Heart left ventricle (tissue), 16 donors: Measurements from ENCODE around the gene NTSR2. TPM values are rescaled to one million over a fixed set of nuclear protein-coding genes. Genes with fewer than 3 reads are reported as not detected.

Source experiments
- ATAC-seq, 4 donors: fragments of 200-7000 bp; cut with Tn5 transposase; one replicate each; pipeline ENCODE4 v1.9.1; 2020 to 2022; ENCODE audit warnings: moderate library complexity in 4 of 4, mild to moderate bottlenecking in 3 of 4, moderate number of reproducible peaks in 1 of 4
- DNase-seq, 5 donors: peaks; one replicate each; pipeline ENCODE4 v3.0.0-alpha.2; 2020
- H3K27ac ChIP-seq, 12 donors: fragments of 200-600 bp; sonication (generic) in 4 of 12; one replicate each; pipeline versions ENCODE4 v1.5.0 to v1.8.0; 2016 to 2022; ENCODE audit warnings: mild to moderate bottlenecking in 2 of 12
- H3K27me3 ChIP-seq, 9 donors: fragments of 200-600 bp; sonication (generic) in 2 of 9; one replicate each; pipeline versions ENCODE4 v1.5.1 to v1.8.0; 2016 to 2022; ENCODE audit warnings: mild to moderate bottlenecking in 3 of 9
- H3K36me3 ChIP-seq, 9 donors: fragments of 200-600 bp; sonication (generic) in 2 of 9; one replicate each; pipeline versions ENCODE4 v1.5.0 to v1.8.0; 2018 to 2022; ENCODE audit warnings: mild to moderate bottlenecking in 2 of 9
- H3K4me1 ChIP-seq, 12 donors: fragments of 200-600 bp; sonication (generic) in 4 of 12; one replicate each; pipeline versions ENCODE4 v1.5.0 to v1.8.0; 2016 to 2022; ENCODE audit warnings: mild to moderate bottlenecking in 3 of 12
- H3K4me3 ChIP-seq, 12 donors: fragments of 200-600 bp; sonication (generic) in 4 of 12; one replicate each; pipeline versions ENCODE4 v1.5.0 to v1.8.0; 2017 to 2022; ENCODE audit warnings: mild to moderate bottlenecking in 9 of 12, moderate library complexity in 4 of 12
- H3K9me3 ChIP-seq, 12 donors: fragments of 200-600 bp; sonication (generic) in 4 of 12; one replicate each; pipeline versions ENCODE4 v1.5.0 to v1.8.0; 2016 to 2022; ENCODE audit warnings: mild to moderate bottlenecking in 1 of 12
- CTCF ChIP-seq, 12 donors: fragments of 200-600 bp; sonication (generic) in 4 of 12; IDR thresholded peaks; one replicate each; pipeline versions ENCODE4 v1.5.0 to v1.8.0; 2018 to 2022; ENCODE audit warnings: antibody characterized with exemption in 12 of 12, mild to moderate bottlenecking in 5 of 12
- POLR2A ChIP-seq, 2 donors: fragments of 450-650 bp; IDR thresholded peaks; one replicate each; pipeline ENCODE4 v1.6.1; 2017; ENCODE audit warnings: antibody characterized with exemption in 2 of 2, mild to moderate bottlenecking in 2 of 2, moderate library complexity in 2 of 2
- WGBS, 4 donors: extraction: QIAGEN DNeasy Blood & Tissue Kit in 2 of 4; methylation state at CpG; one replicate each; pipeline versions ENCODE4 v1.1.5 to v1.1.7; 2013 to 2018; 5-methylcytosine and 5-hydroxymethylcytosine counted together
- intact Hi-C, 10 donors: fragments of 100-400 bp; cut with DNase I; formaldehyde crosslinking; loops; one replicate each; pipeline versions ENCODE4 v1.11.1 to v1.14.2; 2022
- polyA plus RNA-seq, 2 donors: library from polyadenylated mRNA; stranded (reverse); fragments of 200-250 nt; gene quantifications; one replicate each; pipeline ENCODE4 v1.2.3, GENCODE V29; 2013
- total RNA-seq, 9 donors: library from RNA; depleted of rRNA in 2 of 9; stranded (reverse); fragments of >200 nt in 2 of 9; fragmentation: NEBNext Ultra II Directional in 3 of 9; extraction: Animal tissue kit (Norgen Biotek cat#: 25700) in 3 of 9; gene quantifications; one replicate each; pipeline versions ENCODE4 v1.1.0 to v1.2.4, GENCODE V29; 2016 to 2023
- donor health status: ischemic (EF 13 %, LVEDD 7.1; RV severe dilation, severe dysfunction).
- donor health status: healthy with polysubstance abuse.
- donor health status: DM: no; HTN: yes; CAD: no.
- donor health status: DM: no; HTN: no; CAD: no.
- donor health status: ischemic (EF 25% LVEDD 6.9; RV normal size, moderate dysfunction).
- donor health status: ischemic (EF 25% LVEDD 5.7; RV mildly dilated, moderate dysfunction).
- donor health status: healthy.
- donor health status: DM: yes; HTN: yes; CAD: no.
- donor health status: ischemic (EF 35%, LVEDD 5.7; RV mildly dilated, moderate dysfunction).
- donor health status: nonischemic (EF 11% LVEDD 7.7; RV severe dilation, severe dysfunction).
- donor health status: DM: yes; HTN: yes; CAD: no.
- donor health status: PGD.
- donor health status: ischemic (EF 29% LVEDD 5.4; RV normal size, mild dysfunction).
- donor health status: nonischemic (EF 23%, LVEDD 6.1; RV moderate dilation, normal function).

NTSR2 gene
- total and polyA plus RNA-seq, 11 donors, result 0.04 to 0.16 TPM; not detected in 9

DNA sequence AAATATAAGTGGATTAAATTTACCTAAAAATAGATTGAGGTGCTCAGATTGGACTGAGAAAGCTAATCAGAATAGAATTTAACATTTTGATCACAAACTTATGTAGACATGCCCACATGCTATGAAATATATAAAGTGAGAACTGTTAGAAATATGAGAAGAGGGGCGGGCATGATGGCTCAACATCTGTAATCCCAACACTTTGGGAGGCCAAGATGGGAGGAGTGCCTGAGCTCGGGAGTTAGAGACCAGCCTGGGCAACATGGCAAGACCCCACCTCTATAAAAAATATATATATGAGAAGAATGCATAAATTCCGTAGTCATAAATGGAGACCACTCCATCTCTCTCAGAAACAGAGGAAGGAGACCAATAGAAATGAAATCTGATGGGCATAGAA is 25.7 kb downstream of the NTSR2 start:
- no peak for ATAC-seq
- H3K36me3 ChIP-seq, result peaks cover 0 to 5% (median 0%) of the 10 kb centered on the region in 9 donors
- H3K4me1 ChIP-seq, result no peaks in the 10 kb centered on the region
- intact Hi-C loops, result no loop called here
- DNase-seq, result no peak
- no peak overlapping the region for H3K4me3 ChIP-seq
- no peaks in the 10 kb centered on the region for H3K27me3 ChIP-seq
- TF ChIP-seq POLR2A (IDR thresholded peaks at IDR 0.05) (no peak), CTCF (IDR thresholded peaks at IDR 0.05) (no peak)
- H3K27ac ChIP-seq, result no peak overlapping the region
- H3K9me3 ChIP-seq, result no peaks in the 10 kb centered on the region
- 89 to 96% (median 91%) methylated on average over 3 of the region's 3 CpGs for WGBS, 4 donors

- 77 to 82% (median 81%) methylated on average over 7 of the region's 7 CpGs for WGBS, 4 donors
- H3K36me3 ChIP-seq, result peaks cover 0 to 12% (median 0%) of the 10 kb centered on the region in 9 donors
- no peak for TF ChIP-seq POLR2A (IDR thresholded peaks at IDR 0.05)
- TF ChIP-seq CTCF (IDR thresholded peaks at IDR 0.05), result no peak
- intact Hi-C loops, result no loop called here
- H3K9me3 ChIP-seq, result no peaks in the 10 kb centered on the region
- no peaks in the 10 kb centered on the region for H3K27me3 ChIP-seq
- H3K4me1 ChIP-seq, result no peaks in the 10 kb centered on the region
- no peak overlapping the region for H3K27ac ChIP-seq
- ATAC-seq, result no peak
- no peak overlapping the region for H3K4me3 ChIP-seq
- DNase-seq, result no peak
Measured at GRCh38 chr2:11642972-11643371, 27.0 kb downstream of the NTSR2 start.

- peaks cover 0 to 21% (median 3%) of the 10 kb centered on the region in 9 donors for H3K36me3 ChIP-seq
- H3K4me3 ChIP-seq, result no peak overlapping the region
- DNase-seq (no peak), ATAC-seq (no peak)
- H3K9me3 ChIP-seq, result no peaks in the 10 kb centered on the region
- intact Hi-C loops, result no loop called here
- no peak overlapping the region for H3K27ac ChIP-seq
- no peak for TF ChIP-seq CTCF (IDR thresholded peaks at IDR 0.05)
- no peak for TF ChIP-seq POLR2A (IDR thresholded peaks at IDR 0.05)
- WGBS, 4 donors, result 93 to 96% (median 95%) methylated on average over 27 of the region's 27 CpGs
- H3K4me1 ChIP-seq, result no peaks in the 10 kb centered on the region
- no peaks in the 10 kb centered on the region for H3K27me3 ChIP-seq
Measured at GRCh38 chr2:11640132-11640531, 29.9 kb downstream of the NTSR2 start.

GRCh38 chr2:11639503-11639902 is 30.5 kb downstream of the NTSR2 start:
- DNase-seq, result no peak
- Histone ChIP-seq H3K4me3 (no peak overlapping the region), H3K4me1 (no peaks in the 10 kb centered on the region), H3K9me3 (no peaks in the 10 kb centered on the region), H3K36me3 (peaks cover 0 to 28% (median 3%) of the 10 kb centered on the region in 9 donors), H3K27me3 (no peaks in the 10 kb centered on the region), H3K27ac (no peak overlapping the region)
- intact Hi-C loops, result no loop called here
- TF ChIP-seq POLR2A (IDR thresholded peaks at IDR 0.05) (no peak), CTCF (IDR thresholded peaks at IDR 0.05) (no peak)
- WGBS, 4 donors, result 77 to 84% (median 80%) methylated on average over 5 of the region's 5 CpGs
- no peak for ATAC-seq
